NCI-H748 (cell line): ENCODE results near the gene CCT8L2.
A peak's percentile ranks its signal among the peaks of the same experiment; 100 is the strongest.
"Not testable (repeated sequence)": the region's sequence is repeated elsewhere in the genome, so short reads cannot be mapped to it uniquely, and the experiment has no call there.

Experiments
- DNase-seq: peaks from one replicate; lab custom pipeline; 2025; ENCODE audit not compliant: unreplicated experiment; lab: John Stamatoyannopoulos, UW

Gene CCT8L2

DNA sequence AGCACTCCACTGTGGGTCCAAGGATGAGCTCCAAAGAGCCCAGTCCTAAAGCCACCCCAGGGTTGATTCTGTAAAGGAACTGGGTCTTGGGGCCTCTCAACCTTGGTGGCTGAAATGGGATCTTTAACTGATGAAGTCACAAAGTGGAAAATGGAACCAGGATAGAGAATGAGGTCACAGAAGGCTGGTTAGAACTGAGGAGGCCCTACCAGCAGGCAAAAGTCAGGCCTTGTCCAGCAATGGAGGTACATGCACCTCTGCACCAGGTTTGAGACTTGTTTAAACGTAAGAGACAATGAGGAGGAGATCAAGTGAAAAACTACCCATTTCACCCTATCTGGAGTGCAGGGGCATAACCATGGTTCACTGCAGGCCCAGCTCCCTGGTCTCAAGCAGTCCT is at the start of gene CCT8L2:
CCT8L2 (minus strand) TSS at position 101 of the 400 bp plus-strand sequence. CDS start 260 bp downstream, outside the sequence.
- DNase-seq, result not testable (repeated sequence)

DNA sequence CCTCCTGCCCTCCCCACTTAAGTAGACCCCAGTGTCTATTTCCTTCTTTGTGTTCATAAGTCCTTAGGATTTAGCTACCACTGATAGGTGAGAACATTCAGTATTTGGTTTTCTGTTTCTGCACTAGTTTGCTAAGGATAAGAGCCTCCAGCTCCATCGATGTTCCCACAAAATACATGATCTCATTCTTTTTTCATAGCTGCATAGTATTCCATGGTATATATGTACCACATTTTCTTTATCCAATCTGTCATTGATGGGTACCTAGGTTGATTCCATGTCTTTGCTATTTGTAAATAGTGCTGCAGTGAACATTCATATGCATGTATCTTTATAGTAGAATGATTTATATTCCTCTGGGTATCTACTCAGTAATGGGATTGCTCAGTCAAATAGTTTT is 42.8 kb upstream of the CCT8L2 start:
- not testable (repeated sequence) for DNase-seq

DNA sequence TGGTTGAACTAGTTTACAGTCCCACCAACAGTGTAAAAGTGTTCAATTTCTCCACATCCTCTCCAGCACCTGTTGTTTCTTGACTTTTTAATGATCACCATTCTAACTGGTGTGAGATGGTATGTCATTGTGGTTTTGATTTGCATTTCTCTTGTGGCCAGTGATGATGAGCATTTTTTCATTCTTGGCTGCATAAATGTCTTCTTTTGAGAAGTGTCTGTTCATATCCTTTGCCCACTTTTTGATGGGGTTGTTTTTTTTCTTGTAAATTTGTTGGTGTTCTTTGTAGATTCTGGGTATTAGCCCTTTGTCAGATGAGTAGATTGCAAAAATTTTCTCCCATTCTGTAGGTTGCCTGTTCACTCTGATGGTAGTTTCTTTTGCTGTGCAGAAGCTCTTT is 41.5 kb upstream of the CCT8L2 start:
- DNase-seq, result not testable (repeated sequence)

GRCh38 chr22:16628476-16628875 is 35.9 kb upstream of the CCT8L2 start:
- DNase-seq, result not testable (repeated sequence)

GRCh38 chr22:16625018-16625417 is 32.4 kb upstream of the CCT8L2 start:
- not testable (repeated sequence) for DNase-seq

DNA sequence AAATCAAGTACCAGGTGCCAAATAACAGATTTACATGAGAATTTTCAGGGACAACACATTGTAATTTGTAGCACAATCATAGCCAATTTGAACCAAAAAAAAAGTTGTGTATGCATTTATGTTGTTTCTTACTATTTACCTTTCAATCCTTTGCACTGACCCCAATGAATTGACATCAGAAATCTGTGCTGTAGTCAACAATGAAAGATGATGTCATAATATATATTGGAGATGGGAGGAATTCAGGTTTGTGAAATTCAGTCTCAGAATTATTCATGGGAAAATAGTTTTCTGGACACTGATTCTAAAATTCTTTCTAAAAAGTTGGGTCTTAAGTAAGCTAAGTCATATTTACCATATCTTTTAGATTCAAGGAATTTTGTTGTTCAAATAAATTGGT is 31.0 kb upstream of the CCT8L2 start:
- DNase-seq, result not testable (repeated sequence)

- DNase-seq, result not testable (repeated sequence)
These were observed 24.9 kb upstream of the CCT8L2 start for GRCh38 chr22:16617516-16617915.

DNA sequence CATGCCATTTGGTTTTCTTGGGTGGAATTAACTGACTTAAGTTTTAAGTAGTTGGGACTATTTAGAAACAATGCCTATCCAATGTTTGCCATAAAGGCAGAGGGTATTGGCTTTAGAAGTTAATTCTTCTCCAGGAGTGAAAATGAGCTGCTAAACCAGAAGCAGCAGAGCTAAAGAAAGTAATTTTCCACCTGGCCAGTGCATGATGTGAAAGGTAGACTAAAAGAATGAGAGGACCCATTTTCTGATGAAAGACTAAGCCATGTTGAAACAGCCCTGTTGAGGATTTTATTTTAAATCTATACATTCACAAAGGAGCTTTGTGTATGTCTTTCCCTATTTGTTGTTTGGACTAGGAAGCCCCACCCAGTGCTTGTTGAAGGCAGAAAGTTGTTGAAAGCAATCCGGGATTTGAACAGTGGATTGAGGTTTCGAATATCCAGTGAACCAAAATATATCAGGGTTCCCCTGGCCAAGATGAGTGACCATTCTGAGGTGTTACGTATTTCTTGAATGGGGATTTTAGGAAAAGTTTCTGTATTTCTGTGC is 23.9 kb upstream of the CCT8L2 start:
- DNase-seq, result not testable (repeated sequence)

DNA sequence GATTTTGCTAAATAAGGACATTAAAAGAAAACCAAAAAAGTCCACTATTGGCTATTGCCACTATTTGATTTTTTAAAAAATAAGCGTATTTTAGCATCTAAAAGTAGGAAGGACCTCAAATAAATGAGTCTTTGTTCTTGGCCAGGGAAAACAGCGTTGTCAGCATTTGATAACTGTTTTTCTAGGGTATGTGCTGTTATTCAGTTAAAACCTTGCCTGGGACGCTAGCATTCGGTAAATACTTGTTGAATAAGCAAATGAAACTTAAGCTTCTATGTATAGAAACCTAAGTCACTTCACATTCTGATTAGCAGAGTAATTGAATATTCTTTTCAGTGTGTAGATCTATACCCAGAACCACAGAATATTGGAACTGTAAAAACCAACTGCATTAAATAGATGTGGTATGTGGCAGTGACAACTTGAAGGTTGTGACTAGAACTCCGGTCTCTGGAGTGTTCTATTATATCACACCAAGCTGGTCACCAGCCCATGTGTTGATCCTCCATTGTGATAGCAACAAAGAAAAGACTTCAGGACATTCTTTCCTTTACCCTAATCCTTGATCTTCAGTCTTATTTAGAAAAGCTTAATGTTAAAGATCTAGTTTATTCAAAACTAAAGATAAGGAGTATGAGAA is 23.1 kb upstream of the CCT8L2 start:
- not testable (repeated sequence) for DNase-seq

DNA sequence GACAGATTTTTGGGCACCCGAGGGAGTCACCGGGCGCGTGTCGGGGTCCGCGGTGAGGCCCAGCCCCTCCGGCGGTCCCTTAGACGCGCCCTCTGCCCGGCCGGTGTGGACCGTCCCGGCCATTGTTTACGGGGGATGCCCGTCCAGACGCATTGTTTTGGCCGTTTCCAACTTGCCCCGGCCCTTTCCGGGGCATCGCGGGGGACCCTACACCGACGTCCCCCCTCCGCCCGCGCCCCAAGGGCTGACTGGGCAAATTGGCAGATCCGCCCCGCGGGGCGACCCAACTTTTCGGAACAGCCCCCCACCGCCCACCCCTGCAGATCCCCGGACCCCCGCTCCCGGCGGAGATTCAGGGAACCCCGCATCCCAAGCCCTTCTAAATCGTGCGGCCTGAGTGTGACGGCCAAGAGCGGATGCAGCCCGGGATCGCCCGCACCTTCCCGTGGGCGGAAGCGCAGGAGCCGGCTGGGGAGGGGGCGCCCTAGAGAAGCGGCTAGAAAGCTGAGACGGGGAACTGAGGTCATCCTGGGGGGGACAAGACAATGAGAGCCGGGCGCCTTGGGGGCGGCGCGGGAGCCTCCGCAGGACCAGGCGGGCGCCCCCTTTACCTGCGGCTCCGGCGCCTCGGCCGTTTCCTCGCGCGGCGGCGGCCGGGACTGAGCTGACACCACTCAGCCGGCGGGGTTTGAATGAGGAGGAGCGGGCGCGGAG is 17.1 kb upstream of the CCT8L2 start:
- no peak for DNase-seq

GRCh38 chr22:16608931-16609330 is 16.3 kb upstream of the CCT8L2 start:
- DNase-seq, result no peak

GRCh38 chr22:16604257-16604998 is 11.8 kb upstream of the CCT8L2 start:
- not testable (repeated sequence) for DNase-seq

- not testable (repeated sequence) for DNase-seq
These were observed 11.2 kb upstream of the CCT8L2 start for GRCh38 chr22:16603770-16604242.

- no peak for DNase-seq
These were observed 10.8 kb upstream of the CCT8L2 start for GRCh38 chr22:16603448-16603768.

GRCh38 chr22:16602728-16603447 is 10.3 kb upstream of the CCT8L2 start:
- not testable (repeated sequence) for DNase-seq

GRCh38 chr22:16602224-16602727 is 9.7 kb upstream of the CCT8L2 start:
- DNase-seq, result not testable (repeated sequence)

GRCh38 chr22:16601437-16602223 is 9.0 kb upstream of the CCT8L2 start:
- DNase-seq, result peak; percentile 16

DNA sequence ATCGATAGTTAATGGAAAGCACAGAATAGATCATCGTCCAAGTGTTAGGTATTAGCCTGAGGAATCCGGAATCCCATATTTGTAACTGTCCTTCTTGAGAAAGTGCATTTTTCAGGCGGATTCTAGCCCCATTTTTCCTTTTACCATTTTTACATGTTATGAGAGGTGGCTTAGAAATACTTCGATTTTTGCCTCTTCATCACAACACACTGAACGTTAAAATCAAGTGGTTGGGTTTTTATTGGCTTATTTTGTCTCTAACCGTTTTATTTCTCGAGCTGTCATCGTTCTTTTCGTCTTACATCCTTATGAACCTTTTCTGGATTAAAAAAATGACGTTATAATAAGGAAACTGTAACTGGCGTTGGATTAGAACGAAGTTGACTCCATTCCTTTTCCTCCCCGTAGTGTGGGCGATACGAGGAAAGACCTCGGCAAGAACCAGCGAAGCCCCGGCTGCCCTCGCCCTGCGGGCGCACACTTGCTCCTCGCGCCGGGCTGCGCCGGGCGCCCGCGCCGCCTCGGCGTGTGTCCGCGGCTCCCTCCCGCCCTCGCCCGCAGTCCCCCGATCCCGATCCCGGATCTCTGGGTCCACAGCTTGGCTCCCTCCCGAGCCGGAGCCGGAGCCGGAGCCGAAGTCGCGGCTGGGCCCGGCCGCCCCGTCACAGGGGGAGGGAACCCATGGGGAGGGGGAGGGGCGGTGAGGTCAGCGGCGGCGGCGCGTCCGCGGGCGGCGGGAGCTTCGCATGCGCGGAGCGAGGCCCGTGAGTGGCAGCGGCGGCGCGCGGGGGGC is 8.2 kb upstream of the CCT8L2 start:
- peak; percentile 7 for DNase-seq

- DNase-seq, result not testable (repeated sequence)
These were observed 7.0 kb upstream of the CCT8L2 start for GRCh38 chr22:16599648-16600047.
